Stimulated activated CD4-positive, alpha-beta T cell treated with anti-CD3 and anti-CD28 coated beads, Interleukin-2, amount 100 ng/mL, for 48 hours (primary cell): ENCODE results near the gene METTL13.
A peak's percentile ranks its signal among the peaks of the same experiment; 100 is the strongest.

Experiments used
- DNase-seq, 2 donors: peaks; one replicate each; pipeline ENCODE4 v3.0.0-alpha.2; 2020

The METTL13 gene

DNA sequence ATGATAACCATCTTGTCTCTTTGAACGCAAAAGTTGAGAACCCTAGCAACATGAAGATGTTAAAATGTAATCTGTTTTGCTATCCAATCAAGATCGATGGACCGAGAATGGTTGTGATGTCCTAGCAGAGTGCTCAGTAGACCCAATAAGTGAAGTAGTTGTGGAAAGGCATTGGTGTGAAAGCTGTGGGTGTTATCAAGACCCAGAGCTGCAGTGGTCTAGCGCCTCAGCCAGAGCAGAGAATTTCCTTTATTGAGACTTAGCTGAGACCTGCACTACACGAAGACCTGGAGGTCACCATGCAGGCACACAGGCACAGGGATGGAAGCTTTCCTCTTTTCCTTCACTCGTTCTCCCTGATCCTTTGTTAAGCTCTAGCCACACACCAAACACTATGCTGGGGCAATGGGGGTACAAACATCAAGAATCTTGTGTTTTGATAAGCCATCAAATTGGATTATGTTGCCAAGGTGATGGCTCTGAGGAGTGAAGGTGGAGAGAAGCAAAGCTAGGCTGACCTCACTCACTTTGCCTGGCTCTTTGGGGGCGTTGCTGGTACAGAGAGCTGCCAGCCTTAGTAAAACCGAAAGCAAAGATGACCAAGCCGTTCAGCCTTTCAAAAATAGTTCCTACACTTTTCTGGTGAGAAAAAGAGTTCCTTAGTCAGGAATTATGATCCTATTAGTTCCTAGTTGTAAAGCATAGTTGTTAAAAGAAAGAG, 24.1 kb downstream of the METTL13 start:
- no peak for DNase-seq

- no peak for DNase-seq
Observed at GRCh38 chr1:171807556-171807955, 26.1 kb downstream of the METTL13 start.

DNA sequence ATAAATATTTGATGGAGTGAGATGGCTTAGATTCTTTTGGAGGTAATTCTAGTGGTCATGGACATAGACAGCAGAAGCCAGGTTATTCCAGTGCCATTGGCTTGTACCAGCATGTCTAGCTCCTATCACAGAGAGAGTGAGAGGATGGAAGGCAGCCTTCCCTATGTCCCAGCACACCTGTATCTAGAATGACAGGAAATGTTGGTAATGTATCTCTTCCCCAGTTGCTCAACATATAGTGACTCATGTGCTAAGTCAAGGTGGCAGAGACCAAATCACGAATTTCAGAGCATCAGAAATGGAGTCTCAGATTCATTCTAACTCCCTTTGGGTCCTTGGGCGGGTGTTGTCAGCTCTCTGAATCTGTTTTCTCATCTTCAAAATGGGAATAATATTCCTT, 28.4 kb downstream of the METTL13 start:
- DNase-seq: no peak

- no peak for DNase-seq
Observed at GRCh38 chr1:171811672-171812071, 30.2 kb downstream of the METTL13 start.

- DNase-seq: no peak
Observed at GRCh38 chr1:171814692-171815091, 33.2 kb downstream of the METTL13 start.

GRCh38 chr1:171816300-171816901, 34.9 kb downstream of the METTL13 start:
- DNase-seq: no peak

GRCh38 chr1:171817511-171818265, 36.2 kb downstream of the METTL13 start:
- peak; percentile 32 to 41 for DNase-seq

DNA sequence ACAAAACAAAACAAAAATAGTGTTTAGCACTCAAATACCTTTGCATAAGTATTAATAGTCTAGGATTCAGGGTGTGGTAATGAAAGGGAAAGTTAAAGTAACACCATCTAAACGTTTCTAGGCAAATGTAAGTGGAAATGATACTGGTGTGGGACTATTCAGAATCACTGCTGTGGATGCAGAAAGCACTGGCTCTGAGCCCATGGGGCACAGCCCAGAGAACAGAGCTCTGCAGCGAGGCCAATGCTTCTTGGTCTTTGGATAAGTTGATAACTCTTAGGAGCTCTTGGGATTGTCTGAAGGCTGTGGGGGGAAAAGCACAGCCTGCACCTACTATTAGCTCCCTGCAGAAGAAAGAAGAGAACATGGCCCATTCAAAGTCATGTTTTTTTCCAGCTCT, 38.5 kb downstream of the METTL13 start:
- DNase-seq: no peak

GRCh38 chr1:171826973-171827372, 45.5 kb downstream of the METTL13 start:
- DNase-seq: no peak

GRCh38 chr1:171828794-171829193, 47.3 kb downstream of the METTL13 start:
- no peak for DNase-seq

- DNase-seq: no peak
Observed at GRCh38 chr1:171833091-171833825, 51.8 kb downstream of the METTL13 start.

DNA sequence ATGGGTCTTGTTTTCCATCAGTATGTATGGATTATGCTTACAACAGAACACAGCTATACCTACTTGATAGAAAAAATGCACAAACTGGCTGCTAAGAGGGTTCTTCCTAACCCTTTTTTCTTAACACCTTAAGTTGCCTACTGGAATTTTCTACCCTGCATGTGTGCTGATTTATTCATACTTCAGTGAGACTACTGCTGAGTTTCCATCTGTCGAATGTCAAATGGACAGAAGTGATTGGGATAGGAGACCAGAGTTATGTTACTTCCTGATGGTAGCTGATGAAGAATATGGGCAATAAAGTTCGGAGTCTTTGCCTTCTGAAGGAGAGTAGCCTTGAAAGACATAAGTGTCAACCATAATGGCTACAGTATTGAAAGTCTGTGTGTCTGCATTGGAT, 53.4 kb downstream of the METTL13 start:
- no peak for DNase-seq

DNA sequence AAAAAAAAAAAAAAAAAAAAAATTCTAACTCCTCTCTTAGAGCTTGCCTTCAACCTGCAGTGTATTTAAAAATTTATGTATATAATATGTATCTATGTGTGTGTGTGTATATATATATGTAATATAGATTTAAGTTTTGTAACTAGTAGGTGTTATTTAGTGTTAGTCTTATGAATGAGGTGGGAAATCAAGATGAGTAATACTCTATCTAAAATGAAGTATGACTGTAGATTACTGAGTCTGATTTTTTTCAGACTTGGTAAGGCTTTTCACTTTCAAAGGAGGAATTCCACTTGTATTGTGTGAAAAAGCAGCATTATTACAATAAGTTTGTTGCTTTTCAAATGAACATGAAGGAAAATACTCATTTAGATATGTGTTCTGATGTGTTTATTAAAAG, 54.4 kb downstream of the METTL13 start:
- DNase-seq: no peak

- DNase-seq: peak; percentile 63 to 77
Observed at GRCh38 chr1:171841050-171841910, 59.8 kb downstream of the METTL13 start, which contains the start of gene DNM3. DNM3 (plus strand) TSS chr1:171841498; CDS start chr1:171841657, 159 bp downstream.

DNA sequence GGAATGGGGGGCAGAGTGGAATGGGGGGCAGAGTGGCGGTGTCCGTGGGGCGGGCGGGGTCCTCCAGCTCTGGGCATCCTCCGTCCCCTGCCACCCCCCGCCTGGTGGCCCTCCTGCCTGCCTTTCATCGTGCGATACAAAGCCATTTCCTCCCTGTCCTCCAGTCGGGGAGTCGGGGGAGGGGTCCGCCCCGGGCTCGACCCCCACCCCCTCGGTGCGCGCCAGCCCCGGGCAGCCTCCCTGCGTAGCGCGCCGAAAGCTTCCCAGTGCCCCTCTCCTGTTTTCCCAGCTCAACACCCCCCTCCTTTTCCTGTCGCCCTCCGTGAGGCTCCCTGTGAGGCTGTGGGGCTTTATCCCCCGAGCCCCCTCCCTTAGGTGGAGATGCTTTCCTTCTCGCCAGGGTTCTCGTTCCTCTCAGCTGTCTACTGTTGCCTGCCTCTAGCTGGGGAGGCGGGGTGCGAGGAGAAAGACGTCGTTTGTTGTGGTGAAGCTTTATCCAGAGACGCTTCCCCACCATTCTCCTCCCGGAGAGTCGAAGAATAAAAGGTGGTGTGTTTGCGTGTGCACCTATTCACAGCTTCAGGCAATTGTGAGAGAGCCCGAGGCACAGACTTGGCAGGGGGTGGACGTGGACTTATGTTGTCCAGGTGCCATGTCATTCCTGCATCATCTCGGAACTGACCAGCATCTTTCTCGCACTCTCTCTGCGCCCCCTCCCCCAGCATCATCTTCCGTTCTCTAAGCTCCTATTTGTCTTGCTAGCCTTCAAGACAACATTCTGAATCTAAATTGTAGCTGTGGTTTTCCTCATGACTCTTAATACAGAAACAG, 60.7 kb downstream of the METTL13 start:
- DNase-seq: no peak

DNA sequence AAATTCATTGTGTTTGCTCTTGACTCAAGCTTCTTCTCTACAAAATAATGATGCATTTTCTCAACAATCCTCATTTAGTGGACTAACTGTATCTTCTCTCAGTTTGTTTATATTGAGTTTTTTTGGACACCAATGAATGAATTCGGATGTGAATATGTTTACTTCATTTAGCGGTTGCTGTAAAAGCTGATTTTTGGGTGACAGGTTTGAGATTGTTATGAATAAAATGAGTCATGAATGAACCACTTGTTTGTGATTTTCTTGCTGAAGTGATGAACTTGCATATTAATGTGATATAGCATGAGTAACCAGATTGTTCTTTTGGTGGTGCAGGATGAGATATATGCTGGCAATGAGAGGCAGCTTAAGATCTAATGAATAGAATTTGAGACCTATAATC, 62.9 kb downstream of the METTL13 start:
- DNase-seq: no peak

DNA sequence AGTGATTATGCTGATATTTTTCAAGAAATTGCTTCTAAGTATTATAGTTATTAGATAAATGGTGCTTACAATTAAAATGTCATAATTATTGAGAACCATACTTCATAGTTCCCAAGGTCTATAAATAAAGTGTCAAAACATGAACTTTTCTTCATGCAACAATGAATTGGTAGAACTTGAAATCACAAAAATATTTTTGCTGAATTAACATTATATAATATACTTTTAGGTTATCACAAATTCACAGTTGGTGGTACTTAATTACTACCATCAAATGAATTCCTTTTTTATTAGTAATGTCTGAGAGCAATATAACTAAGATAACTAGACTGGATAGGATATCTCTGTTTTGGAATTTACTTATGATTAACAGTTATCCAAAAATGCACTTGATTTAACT, 64.5 kb downstream of the METTL13 start:
- DNase-seq: no peak
